SK-N-SH treated with all-trans-retinoic acid at 6 μM for 48 hours (cell line): ENCODE data around the gene ACE.

Experiments used
- ARNTL ChIP-seq: fragments of 450-650 bp; formaldehyde crosslinking; IDR thresholded peaks from 2 replicates; pipeline ENCODE4 v1.5.0; 2020; ENCODE audit warnings: low read depth, mild to moderate bottlenecking, moderate library complexity, borderline replicate concordance
- CREB5 ChIP-seq: fragments of 250-450 bp; sonication (Bioruptor Pico); IDR thresholded peaks from 2 replicates; pipeline ENCODE4 v1.5.1; 2020; ENCODE audit warnings: low read depth, mild to moderate bottlenecking, moderate library complexity
- CSDC2 ChIP-seq: fragments of 250-450 bp; sonication (Bioruptor Pico); IDR thresholded peaks from 2 replicates; pipeline ENCODE4 v1.5.0; 2020; ENCODE audit warnings: mild to moderate bottlenecking, moderate library complexity
- ESRRG ChIP-seq: fragments of 250-450 bp; sonication (Bioruptor Pico); IDR thresholded peaks from 2 replicates; pipeline ENCODE4 v1.6.1; 2021; ENCODE audit warnings: mild to moderate bottlenecking
- GLIS3 ChIP-seq: fragments of 250-450 bp; sonication (Bioruptor Pico); IDR thresholded peaks from 2 replicates; pipeline ENCODE4 v1.5.0; 2020; ENCODE audit warnings: mild to moderate bottlenecking, moderate library complexity
- OSR1 ChIP-seq: fragments of 250-450 bp; sonication (Bioruptor Pico); IDR thresholded peaks from 2 replicates; pipeline ENCODE4 v1.8.0; 2022; ENCODE audit warnings: moderate library complexity, mild to moderate bottlenecking, inconsistent platforms
- PATZ1 ChIP-seq: fragments of 250-450 bp; sonication (Bioruptor Pico); IDR thresholded peaks from 2 replicates; pipeline ENCODE4 v1.8.0; 2020; ENCODE audit warnings: mild to moderate bottlenecking, moderate library complexity, borderline replicate concordance
- RARB ChIP-seq: fragments of 250-450 bp; sonication (Bioruptor Pico); IDR thresholded peaks from 2 replicates; pipeline ENCODE4 v1.8.0; 2021; ENCODE audit warnings: mild to moderate bottlenecking, moderate library complexity
- TCF4 ChIP-seq: fragments of 250-450 bp; sonication (Bioruptor Pico); IDR thresholded peaks from 2 replicates; pipeline ENCODE4 v1.8.0; 2021; ENCODE audit warnings: mild to moderate bottlenecking, moderate library complexity, borderline replicate concordance
- TOX ChIP-seq: fragments of 250-450 bp; sonication (Bioruptor Pico); IDR thresholded peaks from 2 replicates; pipeline ENCODE4 v1.8.0; 2021; ENCODE audit warnings: mild to moderate bottlenecking, moderate library complexity, borderline replicate concordance
- ZFP30 ChIP-seq: fragments of 450-650 bp; formaldehyde crosslinking; IDR thresholded peaks from 2 replicates; pipeline ENCODE4 v1.5.0; 2022; ENCODE audit warnings: mild to moderate bottlenecking, moderate library complexity
- ZNF8 ChIP-seq: fragments of 450-650 bp; formaldehyde crosslinking; IDR thresholded peaks from 2 replicates; pipeline ENCODE4 v1.5.0; 2020; ENCODE audit warnings: mild to moderate bottlenecking, moderate library complexity

GRCh38 chr17:63450551-63450950, 26.3 kb upstream of the ACE start:
- TF ChIP-seq ESRRG (no peak), GLIS3 (CRISPR knock-in tag) (no peak), TCF4 (no peak), OSR1 (CRISPR knock-in tag) (no peak), ARNTL (CRISPR knock-in tag) (no peak), ZNF8 (CRISPR knock-in tag) (no peak), CREB5 (CRISPR knock-in tag) (no peak), CSDC2 (CRISPR knock-in tag) (no peak), PATZ1 (CRISPR knock-in tag) (no peak), ZFP30 (CRISPR knock-in tag) (no peak), RARB (no peak), TOX (no peak)
